Left renal pelvis (tissue), 4 donors: Measurements from ENCODE around the gene IGSF11. TPM values are rescaled to one million over a fixed set of nuclear protein-coding genes. Genes with fewer than 3 reads are reported as not detected.
"Not testable (repeated sequence)": the region's sequence is repeated elsewhere in the genome, so short reads cannot be mapped to it uniquely, and the experiment has no call there.

Experiments
- DNase-seq, 4 donors: peaks; one replicate each; pipeline ENCODE4 v3.0.0-alpha.2; 2013; ENCODE audit warnings: low read depth in 4 of 4, low spot score in 3 of 4
- polyA plus RNA-seq, 4 donors: library from polyadenylated mRNA; unstranded; fragments of 120-200 nt; gene quantifications; one replicate each; pipeline ENCODE4 v1.2.1, GENCODE V29; 2013; ENCODE audit not compliant: insufficient read length in 4 of 4

Gene IGSF11
- polyA plus RNA-seq = 1 to 10 TPM; 1.9 to 6.4 (median 4.5) TPM

DNA sequence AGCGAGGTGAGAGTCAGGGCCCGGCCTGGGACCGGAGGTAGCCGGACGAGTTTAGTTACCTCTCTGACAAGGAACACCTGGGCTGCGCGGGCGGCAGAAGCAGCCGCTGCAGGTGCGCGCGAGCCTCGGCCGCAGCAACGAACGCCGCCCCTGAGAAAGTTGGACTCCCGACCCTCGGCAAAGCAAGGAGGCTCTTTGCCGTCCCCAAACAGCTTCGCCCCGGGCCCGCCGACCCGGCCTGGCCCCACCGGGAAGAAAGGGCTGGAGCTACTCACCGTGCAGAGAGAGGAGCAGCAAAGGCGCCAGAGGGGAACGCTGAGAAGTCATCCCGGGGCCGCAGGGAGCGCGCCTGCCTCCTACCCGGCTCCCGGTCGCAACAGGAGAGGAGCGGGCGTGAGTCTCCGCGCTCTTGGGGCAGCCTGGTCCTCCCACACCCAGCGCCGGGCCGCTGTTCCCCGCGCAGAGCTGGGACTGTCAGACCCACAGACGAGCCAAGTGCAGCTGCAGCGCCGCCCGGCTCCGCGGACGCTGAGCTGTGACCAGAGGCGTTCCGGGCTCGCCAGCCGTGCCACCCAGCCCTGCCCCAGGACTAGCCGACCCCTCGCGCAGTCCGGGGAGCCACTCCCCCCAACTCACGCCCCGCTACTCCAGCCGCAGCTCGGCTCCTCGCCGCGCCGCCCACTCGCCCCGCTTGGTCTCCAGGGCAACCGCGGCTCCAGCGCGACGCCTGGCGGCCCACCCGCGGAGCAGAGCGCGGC is at the start of gene IGSF11:
Gene IGSF11 (minus strand): TSS at position 591 of the 758 bp plus-strand sequence. CDS start 264 bp downstream, at position 327.
- DNase-seq = peak; percentile 39 to 63 (median 62)

GRCh38 chr3:119080364-119080763 is 45.7 kb upstream of the IGSF11 start:
- no peak for DNase-seq

- DNase-seq = no peak
Observed at GRCh38 chr3:119073258-119074001, 38.8 kb upstream of the IGSF11 start.

GRCh38 chr3:119072451-119072850 is 37.8 kb upstream of the IGSF11 start:
- not testable (repeated sequence) for DNase-seq

- DNase-seq = no peak
Observed at GRCh38 chr3:119069725-119070124, 35.1 kb upstream of the IGSF11 start.

- no peak for DNase-seq
Observed at GRCh38 chr3:119063471-119063870, 28.8 kb upstream of the IGSF11 start.

- no peak for DNase-seq
Observed at GRCh38 chr3:119062892-119063291, 28.2 kb upstream of the IGSF11 start.

DNA sequence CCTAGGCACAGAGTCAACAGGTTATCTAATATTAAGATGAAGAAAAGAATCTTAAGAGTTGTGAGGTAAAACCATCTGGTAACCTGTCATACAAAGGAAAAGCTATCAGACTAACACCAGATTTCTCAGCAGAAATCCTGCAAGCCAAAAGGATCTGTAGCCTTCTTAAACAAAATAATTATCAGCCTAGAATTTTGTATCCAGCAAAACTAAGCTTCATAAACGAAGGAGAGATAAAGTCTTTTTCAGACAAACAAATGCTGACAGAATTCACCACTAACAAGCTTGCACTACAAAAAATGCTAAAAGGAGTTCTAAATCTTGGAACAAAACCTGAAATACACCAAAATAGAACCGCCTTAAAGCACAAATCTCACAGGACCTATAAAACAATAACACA is 9.9 kb upstream of the IGSF11 start:
- DNase-seq = no peak

DNA sequence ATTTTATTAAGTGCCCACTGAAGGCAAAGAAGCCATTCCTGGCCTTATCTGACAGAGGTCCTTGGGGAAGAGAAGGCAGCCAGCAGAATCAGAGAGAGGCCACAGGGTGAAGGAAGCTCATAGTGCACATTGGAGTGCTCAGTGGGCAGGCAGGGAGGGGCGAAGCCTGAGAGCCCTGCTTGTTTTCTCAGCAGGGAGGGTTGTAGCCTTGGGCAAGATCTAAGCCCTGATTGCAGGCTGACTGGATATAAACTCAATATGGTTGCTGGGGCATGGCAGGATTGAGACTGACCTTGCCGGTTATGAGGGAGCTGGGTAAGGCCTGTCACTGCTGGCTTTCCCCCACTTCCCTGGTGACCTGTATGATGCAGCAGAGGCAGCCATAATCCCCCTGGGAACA is 7.5 kb upstream of the IGSF11 start:
- no peak for DNase-seq

DNA sequence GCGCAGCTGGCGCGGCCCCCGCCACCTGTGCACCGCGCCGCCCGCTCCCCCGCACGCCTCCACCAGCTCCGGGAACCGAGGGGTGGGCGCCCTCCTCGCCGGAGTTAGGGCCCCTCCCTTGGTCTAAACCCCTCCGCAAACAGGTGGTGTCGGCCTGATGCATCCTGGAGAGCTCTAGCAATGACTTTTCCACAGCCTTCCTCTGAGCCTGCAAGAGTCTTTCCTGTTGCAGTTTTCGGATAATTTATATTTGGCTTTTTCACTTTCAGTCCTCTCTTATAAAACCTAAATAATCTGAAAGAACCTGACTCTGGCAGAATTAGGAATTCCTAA is 334 bp upstream of the IGSF11 start:
- DNase-seq = no peak

DNA sequence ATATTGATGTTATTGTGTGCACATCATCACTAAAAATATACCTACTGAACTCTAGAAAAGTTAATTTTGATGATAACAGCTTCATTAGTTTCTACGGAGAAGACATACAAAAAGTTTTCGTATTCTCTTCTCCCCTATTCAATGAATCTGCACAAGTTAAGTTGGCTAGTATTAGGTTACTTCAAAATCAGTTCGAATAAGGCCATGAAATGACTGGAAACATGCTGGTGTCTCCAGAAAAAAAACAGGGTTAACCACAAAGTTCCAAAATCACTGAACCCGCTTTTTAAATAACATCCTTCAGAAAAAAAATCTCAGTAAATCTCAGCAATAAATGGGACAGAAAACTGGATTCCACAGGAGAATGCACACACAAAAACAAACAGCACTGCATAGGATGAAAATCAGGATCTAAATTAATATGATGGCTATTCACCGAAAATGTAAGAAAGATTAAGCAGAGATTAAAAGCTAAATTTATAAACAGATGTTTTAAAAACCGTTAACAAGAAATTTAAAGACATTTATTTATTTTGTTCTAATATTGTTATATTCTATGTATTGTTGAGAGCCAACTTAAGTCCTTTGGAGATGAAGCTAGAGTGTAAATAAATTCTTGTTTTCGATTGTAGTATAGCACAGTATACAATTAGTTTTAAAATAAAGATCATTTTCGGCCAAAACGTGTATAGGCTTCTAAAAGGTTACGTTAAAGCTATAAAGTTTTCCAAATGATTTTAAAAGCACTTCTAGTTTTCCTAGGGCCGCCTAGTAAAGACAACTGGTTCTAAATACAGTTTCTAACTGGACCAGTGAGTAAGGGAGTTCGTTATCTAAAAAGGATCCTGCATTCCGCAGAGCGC is 1.0 kb downstream of the IGSF11 start:
- DNase-seq = no peak

DNA sequence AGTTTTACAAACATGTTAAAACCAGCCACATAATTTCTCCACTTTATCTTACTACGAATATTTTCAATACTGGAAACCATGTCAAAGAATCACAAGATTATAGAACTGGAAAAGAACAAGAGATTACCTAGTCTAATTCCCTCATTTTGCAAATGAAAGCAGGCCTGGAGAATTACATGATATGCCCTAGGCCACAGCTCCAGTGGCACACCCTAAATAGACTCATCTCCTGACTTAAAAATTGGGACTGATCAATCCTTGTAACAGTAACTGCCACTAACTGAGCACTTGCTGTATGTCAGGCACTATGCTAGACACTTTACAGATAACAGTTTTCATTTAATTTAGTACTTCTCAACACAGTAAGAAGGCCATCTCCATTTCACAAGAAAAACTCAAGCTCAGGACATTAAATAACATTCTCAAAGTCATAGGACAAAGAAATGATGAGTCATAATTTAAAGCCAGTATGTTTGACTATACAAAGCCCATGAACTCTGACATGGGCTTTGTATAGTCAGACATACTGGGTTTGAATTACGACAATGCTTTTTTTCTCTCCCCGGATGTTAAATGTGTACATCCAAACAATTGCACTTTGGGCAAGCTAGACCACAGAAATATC is 9.4 kb downstream of the IGSF11 start:
- DNase-seq = no peak

DNA sequence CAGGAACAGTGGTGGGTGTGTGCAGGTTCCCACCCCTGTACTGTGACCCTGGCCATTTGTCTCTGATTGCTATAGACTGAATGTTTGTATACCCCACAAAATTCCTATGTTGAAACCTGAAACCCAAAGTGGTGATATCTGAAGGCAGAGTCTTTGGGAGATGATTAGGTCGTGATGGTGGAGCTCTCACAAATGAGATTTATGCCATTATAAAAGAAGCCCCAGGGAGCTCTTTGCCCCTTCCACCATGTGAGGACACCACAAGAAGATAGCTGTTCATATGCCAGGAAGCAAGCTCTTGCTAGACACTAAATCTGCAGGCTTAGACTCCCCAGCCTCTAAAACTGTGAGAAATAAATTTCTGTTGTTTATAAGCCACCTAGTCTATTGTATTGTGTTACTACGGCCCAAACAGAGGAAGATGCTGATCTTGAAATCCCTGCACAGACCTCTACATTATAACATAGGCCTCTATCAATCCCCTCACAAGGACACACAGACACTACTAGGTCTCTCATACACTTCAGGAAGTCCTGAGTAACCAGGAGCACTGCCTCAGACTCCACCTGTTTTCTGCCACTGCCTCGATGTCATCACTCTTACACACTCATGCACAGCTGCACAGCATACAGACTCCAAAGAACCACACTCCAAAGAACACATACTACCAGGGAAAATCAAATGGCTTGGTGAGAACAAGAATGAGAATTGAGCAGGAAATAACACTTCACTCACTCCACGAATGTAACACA is 14.7 kb downstream of the IGSF11 start:
- DNase-seq = no peak

DNA sequence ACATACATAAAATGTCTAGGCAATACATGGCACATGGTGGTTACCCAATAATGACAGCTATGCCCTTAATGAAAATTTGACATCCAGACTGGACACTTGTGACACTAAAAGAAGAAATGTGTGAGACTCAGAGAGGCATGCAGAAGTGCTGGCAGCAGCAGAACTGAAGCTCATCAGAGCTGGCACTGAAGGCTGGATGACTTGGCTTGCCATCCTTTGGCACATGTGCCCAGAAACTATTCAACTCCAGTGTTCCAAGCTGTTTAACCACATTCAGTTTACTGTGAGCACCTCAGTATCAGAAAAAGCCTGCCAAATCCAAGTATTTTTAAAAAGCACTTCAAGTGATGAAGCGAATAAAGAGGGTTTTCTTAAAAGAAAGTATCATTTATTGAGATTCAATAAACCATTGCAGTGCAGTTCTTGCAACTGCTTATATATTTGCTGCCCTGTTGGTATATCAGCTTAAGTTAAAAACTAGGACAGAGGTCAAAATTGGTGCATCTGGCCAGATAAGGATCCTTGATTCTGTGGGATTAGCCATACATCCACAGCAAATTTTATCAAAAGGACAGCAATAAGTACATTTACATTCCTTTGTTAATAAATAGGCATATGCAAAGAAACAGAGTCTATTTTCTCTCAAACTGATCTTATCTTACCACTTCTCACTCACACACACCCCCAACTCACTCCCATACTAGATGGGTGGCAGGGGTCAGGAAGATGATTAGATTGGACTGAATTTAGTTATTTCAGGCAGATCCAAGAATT is 15.8 kb downstream of the IGSF11 start:
- no peak for DNase-seq

GRCh38 chr3:119015942-119016341 is 18.7 kb downstream of the IGSF11 start:
- no peak for DNase-seq

DNA sequence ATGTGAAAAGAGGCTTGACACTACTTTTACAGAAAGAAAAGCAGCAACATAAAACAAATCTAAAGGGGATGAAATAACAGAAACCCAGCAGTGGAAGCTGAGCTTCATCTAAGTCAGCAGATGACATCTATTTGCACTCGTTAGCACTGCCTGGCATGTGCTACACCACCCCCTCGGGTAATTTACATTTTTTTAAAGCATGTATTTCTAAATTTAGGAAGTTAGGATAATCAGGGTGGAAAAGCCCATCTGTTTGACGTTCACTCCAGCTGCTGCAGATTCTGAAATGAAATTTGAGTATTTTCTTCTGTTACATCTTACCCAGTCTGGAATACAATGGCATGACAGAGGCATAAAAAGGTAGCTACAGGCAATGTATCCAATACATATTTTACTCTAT is 20.7 kb downstream of the IGSF11 start:
- DNase-seq = no peak

- no peak for DNase-seq
Observed at GRCh38 chr3:119011528-119011927, 23.1 kb downstream of the IGSF11 start.

DNA sequence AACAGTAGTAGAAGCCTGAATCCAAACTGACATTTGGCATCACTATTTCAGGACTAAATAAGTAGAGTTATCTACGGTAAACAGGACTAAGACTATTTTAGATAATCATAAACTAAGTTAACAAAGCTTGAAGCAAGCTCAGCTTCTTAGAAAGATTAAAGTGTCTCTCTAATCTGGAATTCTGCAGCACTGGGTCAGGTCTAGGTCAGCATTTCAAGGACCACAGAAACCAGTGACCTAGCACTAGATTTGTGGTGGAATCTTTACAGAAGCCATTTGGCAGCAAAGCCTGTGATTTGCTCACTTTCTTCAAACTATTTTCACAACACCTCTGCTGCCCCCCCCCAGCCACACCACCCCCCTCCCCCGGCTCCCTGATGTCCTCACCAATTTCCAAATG is 37.5 kb downstream of the IGSF11 start:
- no peak for DNase-seq

DNA sequence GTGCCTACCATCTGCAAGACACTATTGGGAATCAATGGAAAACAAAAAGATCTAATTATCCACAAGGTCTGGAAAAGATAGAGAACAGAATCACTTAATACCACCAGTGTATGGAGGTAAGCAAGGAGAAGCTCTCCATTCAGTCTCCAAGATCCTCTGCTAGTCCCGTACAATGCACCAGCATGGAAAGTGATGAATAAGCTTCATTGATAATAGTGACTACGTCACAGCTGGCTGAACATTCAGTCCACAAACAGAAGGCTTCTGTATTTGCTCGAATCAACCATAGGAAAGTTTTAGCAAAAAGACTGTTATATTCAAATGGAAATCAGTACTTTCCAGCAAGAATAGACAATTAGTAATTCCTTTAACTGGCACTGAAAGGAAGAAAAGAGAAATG is 42.9 kb downstream of the IGSF11 start:
- DNase-seq = no peak
